Stimulated activated CD4-positive, alpha-beta T cell treated with anti-CD3 and anti-CD28 coated beads, Interleukin-12 subunit alpha, Interleukin-12 subunit beta, amount 100 ng/mL, for 48 hours (primary cell): ENCODE results near the gene DPF3.

ENCODE experiments used
- DNase-seq, 3 donors: peaks; one replicate each; pipeline ENCODE4 v3.0.0-alpha.2; 2020; ENCODE audit warnings: low read depth in 2 of 3, low spot score in 1 of 3

Gene DPF3

DNA sequence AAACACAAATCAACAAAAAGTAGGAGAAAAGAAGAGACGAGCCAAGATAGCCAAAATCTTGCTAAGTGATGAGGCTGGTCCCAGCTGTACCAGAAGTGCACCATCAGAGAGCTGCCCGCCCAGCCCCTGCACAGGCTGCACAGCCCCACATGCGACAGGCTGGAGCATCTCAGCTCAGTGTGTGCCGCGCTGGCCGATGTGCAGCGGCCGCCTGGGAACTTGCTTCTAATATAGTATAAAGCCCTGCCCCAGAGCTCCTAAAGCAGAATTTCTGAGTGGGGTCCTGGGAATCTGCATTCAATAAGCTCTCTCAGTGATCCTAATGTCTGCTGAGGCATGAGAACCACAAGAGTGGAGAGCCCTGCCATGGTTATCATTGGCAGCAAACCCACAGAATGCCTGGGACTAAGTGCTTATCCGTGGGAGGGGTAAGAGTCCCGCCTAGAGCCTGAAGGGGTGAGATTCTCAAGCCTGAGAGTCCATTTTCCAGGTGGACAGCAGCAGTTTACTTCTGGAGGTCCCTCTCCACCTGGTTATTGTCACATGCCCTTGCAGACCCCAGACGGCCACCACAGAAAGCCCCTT lies 171.6 kb downstream of the DPF3 start:
- DNase-seq, result no peak

DNA sequence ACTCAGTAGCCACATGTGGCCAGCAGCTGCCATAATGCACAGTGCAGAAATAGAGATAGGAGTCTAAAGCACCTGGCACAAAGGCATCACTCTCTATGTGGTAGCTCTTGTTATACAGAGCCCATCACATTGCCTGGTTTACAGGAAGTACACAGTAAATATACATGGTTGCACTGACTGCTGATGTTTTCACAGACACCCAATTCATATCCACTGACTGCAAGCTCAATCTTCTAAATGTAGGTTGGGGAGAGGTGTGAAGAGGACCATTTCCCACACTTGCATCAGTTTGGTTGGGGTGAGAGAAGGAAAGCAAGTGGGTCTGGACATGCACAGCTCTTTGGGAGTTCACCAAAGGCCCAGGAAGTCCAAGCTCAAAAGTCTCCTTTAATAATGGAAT lies 172.8 kb downstream of the DPF3 start:
- no peak for DNase-seq

DNA sequence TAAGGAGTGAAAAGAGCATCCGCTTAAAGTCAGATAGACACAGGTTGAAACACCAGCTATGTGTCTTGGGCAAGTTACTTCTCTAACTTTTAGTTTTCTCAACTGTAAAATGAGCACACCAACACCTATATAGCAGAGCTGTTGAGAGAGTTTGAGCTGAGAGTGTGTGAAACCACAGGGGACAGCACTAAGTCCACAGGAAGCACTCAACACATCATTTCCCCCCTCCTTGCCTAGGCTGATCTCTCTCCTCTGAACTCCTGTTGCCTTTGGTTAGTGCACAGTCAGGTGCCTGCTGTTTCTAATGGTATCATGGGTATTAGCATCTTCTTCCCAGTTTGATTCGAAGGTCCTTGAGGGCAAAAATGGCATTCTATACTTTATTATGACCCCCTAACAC lies 176.7 kb downstream of the DPF3 start:
- no peak for DNase-seq

DNA sequence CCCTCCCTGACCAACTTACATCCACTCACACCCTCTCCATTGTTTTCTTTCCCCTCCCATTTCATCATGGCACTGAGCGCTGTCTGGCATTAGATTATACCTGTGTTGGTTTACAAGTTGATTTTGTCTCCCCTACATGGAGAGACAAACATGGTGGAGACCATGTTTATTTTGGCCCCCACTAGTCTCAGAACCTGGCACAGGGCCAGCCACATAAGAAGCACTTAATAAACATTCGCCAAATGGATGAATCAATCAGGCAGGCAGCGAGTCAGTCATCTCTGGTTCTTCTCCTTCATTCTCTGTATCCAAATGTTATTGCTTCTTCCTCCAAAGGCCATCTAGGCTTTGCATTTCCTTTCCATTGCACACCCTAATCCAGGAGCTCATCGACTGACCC lies 177.4 kb downstream of the DPF3 start:
- DNase-seq, result no peak

DNA sequence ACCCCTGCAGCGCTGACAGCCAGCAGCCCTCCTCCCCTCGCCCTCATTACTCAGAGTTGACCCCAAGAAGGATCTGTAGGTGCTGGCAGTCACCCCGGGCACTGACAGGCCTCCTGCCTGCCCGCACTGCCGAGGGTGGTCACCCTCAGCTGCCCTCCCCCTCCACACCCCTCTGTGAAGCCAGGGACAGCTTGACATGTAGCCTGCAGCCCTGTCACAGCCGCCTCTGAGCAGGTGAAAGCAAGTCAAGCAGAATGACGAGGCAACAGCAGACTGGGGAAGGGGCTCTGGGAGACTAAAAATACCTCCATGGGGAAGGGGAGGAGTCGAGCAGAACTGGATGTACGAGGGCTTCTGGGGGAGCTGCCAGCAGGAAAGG lies 178.1 kb downstream of the DPF3 start:
- DNase-seq, result no peak

DNA sequence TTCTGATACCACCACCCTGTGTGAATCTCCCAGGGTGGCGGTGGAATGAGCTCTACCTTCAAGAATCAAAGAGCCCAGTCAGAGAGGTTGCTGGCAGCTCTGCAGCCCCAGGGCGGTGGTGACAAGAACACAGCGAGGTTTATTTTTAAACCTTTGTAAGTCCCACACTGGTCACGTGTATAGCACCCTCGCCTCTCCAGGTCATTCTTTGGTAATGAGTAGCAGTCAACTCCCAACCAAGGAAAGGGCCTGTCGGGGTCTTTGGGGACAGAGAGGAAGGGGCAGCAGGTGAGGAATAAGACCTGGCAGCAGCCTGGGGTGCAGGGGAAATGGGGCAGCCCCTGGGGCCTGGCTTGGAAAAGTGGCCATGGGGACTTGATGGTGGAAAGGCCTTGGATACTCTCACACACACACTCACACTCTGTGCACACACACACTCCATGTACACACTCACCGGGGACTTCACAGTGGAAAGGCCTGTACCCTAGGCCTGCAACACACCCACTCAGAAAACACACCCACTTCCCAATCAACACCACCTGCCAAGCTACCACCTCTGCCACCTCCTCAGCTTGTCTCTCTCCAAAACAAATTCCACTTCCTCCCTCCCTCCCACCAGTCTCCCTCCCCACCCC lies 178.6 kb downstream of the DPF3 start:
- no peak for DNase-seq

DNA sequence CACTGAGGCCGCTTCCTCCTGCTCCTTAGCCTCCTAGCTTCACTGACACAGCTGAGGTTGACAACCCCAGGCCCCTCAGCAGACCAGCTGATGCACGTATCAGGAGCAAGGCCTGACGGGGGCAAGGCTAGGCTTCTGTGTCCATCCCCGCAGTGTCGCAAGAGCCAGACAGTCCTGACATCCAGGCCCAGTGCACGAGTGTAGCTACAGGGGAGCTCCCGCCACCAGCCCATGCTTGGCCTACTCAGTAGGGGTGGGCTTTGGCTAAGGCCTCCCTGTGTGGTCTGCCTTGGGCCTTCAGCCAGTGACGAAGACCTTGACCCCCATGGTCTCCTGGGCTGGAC lies 179.1 kb downstream of the DPF3 start:
- DNase-seq, result no peak

DNA sequence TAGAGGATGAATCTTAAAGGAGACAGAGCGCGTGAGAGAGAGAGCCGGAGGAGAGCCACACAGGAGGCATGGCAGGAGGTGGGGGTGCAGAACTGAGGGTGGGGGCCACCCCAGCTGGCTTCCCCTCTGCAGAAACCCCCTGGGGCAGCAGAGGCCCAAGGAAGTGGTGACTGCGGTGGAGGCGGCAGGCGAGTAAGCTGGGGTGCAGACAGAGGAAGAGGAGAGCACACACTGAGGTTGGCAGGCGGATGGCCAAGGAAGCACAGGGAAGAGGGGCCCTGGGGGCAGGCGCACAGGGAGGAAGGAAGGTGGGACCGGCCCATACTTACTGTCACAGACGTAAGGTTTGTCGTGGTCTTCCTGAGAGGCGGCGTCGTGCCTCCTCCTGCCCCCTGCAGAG lies 179.8 kb downstream of the DPF3 start:
- no peak for DNase-seq

DNA sequence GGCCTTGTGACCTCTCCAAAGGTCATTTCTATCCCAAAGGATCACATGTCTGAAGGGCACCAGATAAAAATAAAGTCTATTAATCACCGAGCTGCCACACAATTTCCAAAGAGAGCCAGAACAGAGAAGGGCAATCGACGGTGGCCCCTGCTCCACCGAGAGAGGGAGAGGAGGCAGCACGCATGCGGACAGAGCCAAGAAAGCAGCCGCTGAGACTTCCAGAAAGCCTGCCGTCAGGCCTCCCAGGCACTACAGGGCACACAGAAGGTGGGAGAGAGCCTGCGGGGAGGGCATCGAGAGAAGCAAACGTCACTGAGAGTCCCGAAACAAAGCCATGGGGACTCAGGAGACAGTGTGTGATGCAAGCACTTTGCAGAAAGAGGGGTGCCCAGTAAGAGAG lies 182.0 kb downstream of the DPF3 start:
- DNase-seq, result no peak

DNA sequence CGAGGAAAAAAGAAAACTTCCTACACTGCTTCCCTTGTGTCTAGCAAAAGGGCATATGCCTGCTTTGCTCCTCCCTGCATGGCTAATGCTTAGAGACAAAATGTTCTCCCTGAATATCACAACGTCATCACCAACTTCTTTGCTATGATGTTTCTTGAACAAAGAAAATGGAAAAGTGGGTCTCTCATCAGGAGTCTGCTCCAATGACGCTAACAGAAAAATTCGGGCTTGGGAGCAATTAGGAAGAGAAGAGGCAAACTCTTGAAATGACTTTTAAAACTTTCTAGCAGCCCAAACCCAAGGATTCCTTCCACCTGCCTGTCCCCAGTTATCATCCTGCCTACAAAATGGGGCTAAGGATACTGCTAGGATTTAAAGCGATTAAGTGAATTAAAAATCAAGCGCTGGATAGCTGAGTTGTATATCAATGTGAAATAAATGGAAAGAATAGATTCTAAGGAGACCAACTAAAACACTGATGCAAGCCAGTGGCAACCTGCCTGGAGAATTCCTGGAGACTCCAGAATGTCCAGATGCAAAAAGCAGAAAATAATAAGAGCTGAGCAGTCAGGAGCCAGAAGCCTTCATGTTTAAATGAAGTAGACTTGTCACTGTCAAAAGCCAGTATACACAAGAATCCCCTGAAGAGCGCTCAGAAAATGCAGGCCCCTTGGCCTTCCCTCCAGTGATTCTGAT lies 183.8 kb downstream of the DPF3 start:
- DNase-seq, result no peak

DNA sequence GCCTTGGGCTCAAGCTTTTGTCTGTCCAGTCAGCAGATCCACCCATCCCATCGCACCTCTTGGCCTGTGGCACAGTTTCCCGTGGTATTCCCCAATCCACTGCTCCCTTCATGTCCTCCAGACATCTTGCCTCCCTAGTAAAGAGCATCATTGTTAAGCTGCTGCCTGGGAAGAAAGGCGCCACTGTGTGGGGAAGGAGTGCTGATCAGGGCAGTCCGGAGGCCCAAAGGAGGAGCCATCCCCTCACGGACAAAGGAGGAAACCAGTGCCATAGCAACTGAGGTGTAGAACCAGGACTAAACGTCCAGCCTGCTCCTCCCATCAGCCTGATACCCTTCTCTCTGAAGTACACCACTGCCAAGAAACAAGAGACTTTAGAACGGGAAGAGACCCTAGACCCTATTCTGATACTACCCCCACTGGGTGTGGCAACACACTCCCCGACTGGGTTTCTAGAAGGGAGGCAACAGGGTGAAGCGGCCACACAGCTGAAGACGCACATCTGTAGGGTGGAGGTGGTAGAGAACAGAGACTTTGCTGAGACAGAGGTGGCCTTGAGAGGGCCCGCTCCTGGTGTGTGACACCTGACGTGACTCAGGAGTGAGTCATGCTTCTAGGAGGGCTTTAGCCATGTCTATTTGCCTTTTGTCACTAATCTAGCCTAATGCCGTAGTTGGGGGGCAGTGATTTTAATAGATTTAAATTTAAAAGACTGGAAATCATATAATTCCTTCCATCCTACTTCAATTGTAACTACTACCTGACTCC lies 185.0 kb downstream of the DPF3 start:
- DNase-seq, result no peak

DNA sequence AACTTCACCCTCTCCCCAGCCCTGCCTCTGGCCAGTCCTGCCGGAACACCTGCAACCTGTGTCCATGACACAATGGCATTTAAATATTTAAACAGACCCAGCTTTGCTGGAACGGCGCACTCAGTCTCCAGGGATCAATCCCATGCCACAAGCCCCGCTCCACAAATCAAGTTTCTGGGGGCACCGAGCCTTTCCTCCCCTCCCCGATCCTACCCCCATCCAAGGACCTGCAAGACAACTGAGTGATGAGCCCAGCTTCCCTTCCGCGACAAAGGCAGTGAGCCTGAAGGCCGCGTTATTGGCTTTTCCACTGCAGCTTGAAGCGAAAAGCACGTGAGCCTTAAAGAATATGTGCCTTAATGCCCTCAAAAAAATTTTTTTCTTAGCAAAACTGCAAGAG lies 185.7 kb downstream of the DPF3 start:
- no peak for DNase-seq

DNA sequence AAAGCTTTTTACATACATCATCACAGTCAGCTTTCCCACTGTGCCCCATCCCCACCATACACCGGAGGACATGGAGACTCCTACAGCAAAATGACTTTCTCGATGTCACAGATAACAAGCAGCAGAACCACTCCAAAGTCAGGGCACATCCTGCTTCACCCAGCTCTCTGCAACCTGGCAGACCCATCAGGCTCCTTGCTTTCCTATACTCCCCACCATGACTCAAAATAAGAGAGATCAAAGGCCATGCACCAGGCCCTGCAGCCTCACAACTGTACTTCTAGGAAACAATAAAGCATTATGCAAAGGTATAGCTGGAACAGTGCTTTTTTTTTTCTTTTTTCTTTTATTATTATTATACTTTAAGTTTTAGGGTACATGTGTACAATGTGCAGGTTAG lies 187.4 kb downstream of the DPF3 start:
- DNase-seq, result no peak

DNA sequence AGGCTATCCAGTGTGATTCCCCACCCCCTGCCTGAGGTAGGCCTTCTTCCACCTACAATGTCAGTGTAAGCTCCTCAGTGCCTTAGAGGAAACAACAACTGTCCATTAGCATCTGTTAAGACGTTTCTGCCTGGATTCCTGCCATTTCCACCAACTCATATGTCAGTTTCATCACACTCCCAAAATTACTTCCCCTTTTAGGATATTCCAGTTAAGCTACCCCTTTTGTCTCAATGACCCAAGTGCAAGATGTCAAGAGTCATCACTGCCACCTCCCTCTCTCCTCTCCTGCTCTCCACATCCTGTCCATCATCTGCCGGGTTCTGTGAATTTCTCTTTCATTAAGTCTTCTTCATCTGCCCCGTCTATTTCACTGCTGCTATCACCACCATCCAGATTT lies 189.4 kb downstream of the DPF3 start:
- no peak for DNase-seq

DNA sequence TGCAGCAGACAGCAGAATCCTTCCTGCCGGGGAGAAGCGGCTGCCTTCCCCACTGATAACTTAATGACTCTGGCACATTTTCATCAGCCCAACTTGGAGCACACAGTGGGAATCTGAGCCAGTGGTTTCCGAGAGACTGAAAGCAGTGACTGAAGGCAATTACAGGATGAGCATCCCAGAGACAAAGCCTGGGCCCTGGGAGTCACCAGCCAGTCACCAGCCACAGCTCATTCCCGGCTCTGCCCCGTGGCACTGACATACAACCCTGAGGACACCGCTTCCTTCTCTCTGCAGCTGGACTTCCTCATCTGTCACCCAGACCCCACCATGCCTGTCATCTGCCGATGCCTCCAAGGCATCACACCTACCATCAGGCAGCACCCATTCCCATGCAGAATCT lies 192.3 kb downstream of the DPF3 start:
- DNase-seq, result no peak

DNA sequence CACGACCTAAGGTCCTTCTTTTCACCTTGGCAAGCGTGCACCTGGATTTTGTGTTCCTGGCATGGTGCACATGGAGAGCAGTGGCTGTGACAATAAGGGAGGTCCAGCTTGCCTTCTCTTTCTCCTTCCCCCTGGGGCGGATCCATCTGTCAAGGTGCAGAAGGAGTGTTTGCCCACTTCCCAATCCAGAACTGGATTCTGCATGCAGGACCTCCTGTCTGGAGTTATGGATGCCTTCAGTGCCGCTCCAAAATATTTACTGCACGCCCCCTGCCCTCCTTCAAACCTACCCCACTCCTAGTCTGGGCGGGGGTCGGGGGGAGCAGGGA lies 192.7 kb downstream of the DPF3 start:
- DNase-seq, result no peak

DNA sequence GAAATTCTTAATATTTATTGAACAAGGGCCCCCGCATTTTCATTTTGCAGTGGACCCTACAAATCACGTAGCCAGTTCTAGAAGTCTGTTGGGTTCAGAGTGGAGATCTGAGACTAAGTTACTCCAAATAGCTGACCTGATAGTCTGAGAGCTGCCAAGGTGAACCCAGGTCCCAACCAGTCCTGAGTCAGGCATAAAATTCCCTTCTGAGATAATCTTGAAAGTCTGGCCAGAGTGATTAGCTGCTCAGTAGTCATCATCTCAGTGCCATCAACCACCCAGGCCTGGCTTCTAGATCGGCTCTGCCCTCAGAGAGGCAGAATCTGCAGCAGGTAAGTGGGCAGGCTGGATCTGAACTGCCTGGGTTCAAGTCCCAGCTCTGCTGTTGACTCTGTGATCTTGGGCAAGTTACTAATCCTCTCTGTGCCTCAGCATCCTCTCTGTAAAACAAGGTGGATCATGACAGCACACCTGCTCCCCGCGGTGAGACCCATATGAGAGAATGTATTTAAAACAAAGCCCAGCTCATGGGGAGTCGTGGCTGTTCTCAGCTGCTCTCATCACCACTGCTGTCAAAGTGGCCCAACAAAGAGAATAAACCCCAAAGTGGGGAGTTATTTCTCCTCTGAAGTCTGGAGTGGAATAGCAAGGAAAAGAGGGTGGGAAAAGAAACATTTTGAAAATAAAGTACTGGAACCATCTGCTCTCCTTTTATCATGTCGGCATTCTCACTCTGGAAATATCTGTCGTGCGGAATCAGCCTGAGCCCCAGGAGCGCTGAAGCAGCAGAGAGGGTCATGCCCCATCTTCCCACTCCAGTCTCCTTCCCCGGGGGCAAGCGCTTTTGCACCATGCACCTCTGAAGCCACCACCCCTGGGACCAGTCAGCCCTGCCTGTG lies 193.3 kb downstream of the DPF3 start:
- no peak for DNase-seq

DNA sequence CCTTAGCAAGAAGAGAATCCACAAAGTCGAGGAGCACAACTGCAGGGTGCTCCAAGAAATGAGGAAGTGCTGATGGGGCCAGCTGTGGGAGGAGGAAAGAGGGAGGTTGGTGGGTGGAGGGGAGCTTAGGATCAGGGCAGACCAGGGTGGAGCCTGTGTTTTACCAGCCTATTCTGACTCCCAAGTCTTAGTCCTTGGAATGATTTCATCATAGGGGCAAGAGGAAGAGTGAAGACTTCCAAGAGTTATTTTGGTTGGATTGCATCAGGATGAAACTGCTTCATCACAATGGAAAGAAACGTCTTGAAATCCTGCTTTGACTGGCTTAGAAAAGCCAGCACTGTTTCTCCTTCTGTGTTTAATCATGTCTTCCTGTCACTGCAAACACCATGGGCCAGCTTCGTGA lies 194.0 kb downstream of the DPF3 start:
- no peak for DNase-seq

DNA sequence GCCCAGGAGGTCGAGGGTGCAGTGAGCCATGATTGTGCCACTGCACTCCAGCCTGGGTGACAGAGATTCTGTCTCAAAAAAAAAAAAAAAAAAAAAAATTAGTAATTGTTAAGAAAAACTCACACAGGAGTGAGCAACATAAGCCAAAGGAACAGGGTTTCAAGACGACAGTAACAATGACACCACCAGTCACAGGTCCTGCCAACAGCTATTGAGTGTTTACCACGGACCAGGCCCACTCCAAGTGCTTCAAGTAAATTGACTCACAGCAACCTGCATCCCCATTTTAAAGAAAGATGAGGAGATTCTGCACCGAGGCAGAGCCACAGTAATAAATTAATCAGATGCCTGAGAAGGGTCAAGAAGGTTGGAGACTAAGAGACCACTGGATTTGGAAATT lies 194.5 kb downstream of the DPF3 start:
- peak in 1 of 3 donors; percentile 12 for DNase-seq

DNA sequence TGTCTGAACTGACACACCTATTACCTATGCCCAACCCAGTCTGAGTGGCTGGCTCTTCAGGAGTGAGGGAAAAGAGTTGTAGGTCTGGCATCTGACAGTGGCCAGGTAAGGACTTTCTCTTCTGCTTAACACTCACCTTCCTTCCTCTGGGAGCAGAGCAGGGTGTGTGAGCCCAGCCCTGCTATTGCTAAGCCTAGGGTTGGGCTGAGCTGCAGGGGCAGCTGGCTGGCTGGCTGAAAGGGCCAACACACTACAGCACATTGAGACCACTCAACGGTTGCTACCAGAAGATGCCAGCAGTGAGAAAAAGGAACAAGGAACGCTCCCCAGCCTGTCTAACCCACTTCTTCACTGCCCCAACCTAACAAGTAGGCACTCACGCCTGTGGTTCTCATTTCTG lies 201.2 kb downstream of the DPF3 start:
- DNase-seq, result no peak

DNA sequence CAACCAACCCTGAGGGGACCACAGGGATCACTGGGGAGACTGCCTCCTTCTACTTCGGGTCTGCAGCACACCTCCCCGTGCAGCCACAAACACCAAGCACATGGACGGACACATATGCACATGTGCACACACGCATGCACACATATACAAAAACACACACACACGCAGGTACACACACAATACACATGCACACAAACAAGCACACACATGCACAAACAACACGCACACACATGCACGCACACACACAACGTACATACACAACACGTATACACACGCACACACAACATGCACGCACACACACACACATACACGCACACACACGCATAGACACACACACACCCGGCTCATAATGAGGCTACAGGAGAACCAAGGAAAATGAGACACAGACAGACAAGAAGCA lies 203.6 kb downstream of the DPF3 start:
- DNase-seq, result no peak
